Neural cell (in vitro differentiated cells): ENCODE data around the gene KIF5A. TPM values are rescaled to one million over a fixed set of nuclear protein-coding genes. Genes with fewer than 3 reads are reported as not detected.

Experiments used
- H2AFZ ChIP-seq: fragments of 200-600, 300-800 bp; sonication (generic), shearing (Covaris generic); 2 replicates; pipeline ENCODE4 v1.6.0; 2014; ENCODE audit warnings: low read depth, mild to moderate bottlenecking, antibody characterized with exemption, low read length, moderate library complexity
- H3F3A ChIP-seq: fragments of 200-600 bp; shearing (Covaris generic); 2 replicates; pipeline ENCODE4 v1.6.1; 2016; ENCODE audit warnings: mild to moderate bottlenecking, moderate library complexity, mixed read lengths, antibody characterized with exemption, low read length; ENCODE audit not compliant: insufficient read depth, poor library complexity, severe bottlenecking
- H3K27ac ChIP-seq: fragments of 200-600, 300-800 bp; sonication (generic), shearing (Covaris generic); 2 replicates; pipeline ENCODE4 v1.5.1; 2014; ENCODE audit warnings: mild to moderate bottlenecking, low read length, moderate library complexity
- H3K27me3 ChIP-seq: fragments of 300-800, 200-600 bp; sonication (generic), shearing (Covaris generic); 2 replicates; pipeline ENCODE4 v1.6.0; 2014; ENCODE audit warnings: mild to moderate bottlenecking, low read depth, low read length, moderate library complexity; ENCODE audit not compliant: insufficient read depth
- H3K36me3 ChIP-seq: fragments of 300-800, 200-600 bp; sonication (generic), shearing (Covaris generic); 2 replicates; pipeline ENCODE4 v1.5.1; 2014; ENCODE audit warnings: mild to moderate bottlenecking, antibody characterized with exemption, low read length, moderate library complexity; ENCODE audit not compliant: insufficient read depth
- H3K4me2 ChIP-seq: fragments of 300-800, 200-600 bp; sonication (generic), shearing (Covaris generic); 2 replicates; pipeline ENCODE4 v1.6.0; 2014; ENCODE audit warnings: mild to moderate bottlenecking, low read length
- H3K4me3 ChIP-seq: fragments of 300-800, 200-600 bp; sonication (generic), shearing (Covaris generic); 2 replicates; pipeline ENCODE4 v1.5.1; 2014; ENCODE audit warnings: mild to moderate bottlenecking, low read length, moderate library complexity
- H3K79me2 ChIP-seq: fragments of 200-600 bp; shearing (Covaris generic); replicated peaks from 2 replicates; pipeline ENCODE4 v1.6.0; 2014; ENCODE audit warnings: mild to moderate bottlenecking, low read length, moderate library complexity; ENCODE audit not compliant: insufficient read depth
- H3K9ac ChIP-seq: fragments of 300-800, 200-600 bp; sonication (generic), shearing (Covaris generic); 2 replicates; pipeline ENCODE4 v1.6.1; 2016; ENCODE audit warnings: mild to moderate bottlenecking, low read length, mixed read lengths
- H3K9me2 ChIP-seq: fragments of 200-600 bp; shearing (Covaris generic); 2 replicates; pipeline ENCODE4 v1.6.1; 2016; ENCODE audit warnings: mild to moderate bottlenecking, low read length, mixed read lengths; ENCODE audit not compliant: insufficient read depth
- H3K9me3 ChIP-seq: fragments of 200-600, 300-800 bp; sonication (generic), shearing (Covaris generic); 2 replicates; pipeline ENCODE4 v1.6.1; 2016; ENCODE audit warnings: mild to moderate bottlenecking, mixed run types, low read length, moderate library complexity, mixed read lengths
- H4K20me1 ChIP-seq: fragments of 200-600 bp; shearing (Covaris generic); 2 replicates; pipeline ENCODE4 v1.6.1; 2016; ENCODE audit warnings: mild to moderate bottlenecking, mixed run types; ENCODE audit not compliant: insufficient read depth
- EP300 ChIP-seq: fragments of 450-650 bp; conservative IDR thresholded peaks from 2 replicates; pipeline ENCODE4 v1.6.1; 2014; ENCODE audit warnings: antibody characterized with exemption, mild to moderate bottlenecking, moderate library complexity; ENCODE audit not compliant: poor library complexity, severe bottlenecking
- EZH2 ChIP-seq: fragments of 200-600, 300-800 bp; shearing (Covaris generic), sonication (generic); IDR thresholded peaks from 2 replicates; pipeline ENCODE4 v1.6.1; 2014; ENCODE audit warnings: antibody characterized with exemption, low read length, borderline replicate concordance, mild to moderate bottlenecking; ENCODE audit not compliant: insufficient read depth, poor library complexity, severe bottlenecking
- MXI1 ChIP-seq: fragments of 450-650 bp; conservative IDR thresholded peaks from 2 replicates; pipeline ENCODE4 v1.6.1; 2014; ENCODE audit warnings: antibody characterized with exemption, mild to moderate bottlenecking; ENCODE audit not compliant: poor library complexity, severe bottlenecking
- POLR2AphosphoS5 ChIP-seq: IDR thresholded peaks from 2 replicates; pipeline ENCODE4 v1.6.1; 2012
- RAD21 ChIP-seq: fragments of 450-650 bp; conservative IDR thresholded peaks from 2 replicates; pipeline ENCODE4 v1.6.1; 2014; ENCODE audit warnings: antibody characterized with exemption, mild to moderate bottlenecking, moderate library complexity
- SMC3 ChIP-seq: fragments of 450-650 bp; conservative IDR thresholded peaks from 2 replicates; pipeline ENCODE4 v1.6.1; 2014; ENCODE audit warnings: antibody characterized with exemption, mild to moderate bottlenecking, moderate library complexity; ENCODE audit not compliant: poor library complexity
- TAF1 ChIP-seq: IDR thresholded peaks from 2 replicates; pipeline ENCODE4 v1.6.1; 2012; ENCODE audit warnings: low read depth
- polyA plus RNA-seq: library from polyadenylated mRNA; depleted of rRNA; stranded (reverse); fragments of >200 nt; gene quantifications from 2 replicates; pipeline ENCODE4 v1.2.3, GENCODE V29; 2014
- TF ChIP-seq, protein P1 (sequence below): IDR thresholded peaks from 2 replicates; pipeline ENCODE4 v1.6.1; 2012; ENCODE audit warnings: borderline replicate concordance
- TF ChIP-seq, protein P2 (sequence below): fragments of 450-650 bp; IDR thresholded peaks from 2 replicates; pipeline ENCODE4 v1.5.1; 2014; ENCODE audit warnings: antibody characterized with exemption, mild to moderate bottlenecking, moderate library complexity; ENCODE audit not compliant: poor library complexity, severe bottlenecking

KIF5A gene
- polyA plus RNA-seq, 1 donor from 2014 or later: 58.8 TPM

DNA sequence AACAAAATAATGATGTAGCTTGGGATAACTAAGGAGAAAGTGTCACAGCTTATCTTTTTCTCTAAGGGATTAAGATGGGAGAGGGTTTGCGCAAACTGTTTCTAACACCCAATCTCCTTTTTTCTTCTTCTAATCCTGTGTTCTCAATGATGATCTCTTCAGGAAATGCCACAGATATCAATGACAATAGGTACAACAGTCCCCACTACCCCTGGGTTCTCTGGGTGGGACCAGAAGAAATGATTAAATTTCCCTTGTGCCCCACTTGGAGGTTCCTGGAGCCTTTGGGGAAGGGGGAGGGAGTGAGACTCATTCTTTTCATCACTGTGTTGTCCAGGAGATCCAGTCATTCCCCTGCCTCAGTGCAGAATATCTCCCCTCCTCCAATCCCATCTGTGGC is 32.6 kb downstream of the KIF5A start (continued):
- TF ChIP-seq, protein P1, sequence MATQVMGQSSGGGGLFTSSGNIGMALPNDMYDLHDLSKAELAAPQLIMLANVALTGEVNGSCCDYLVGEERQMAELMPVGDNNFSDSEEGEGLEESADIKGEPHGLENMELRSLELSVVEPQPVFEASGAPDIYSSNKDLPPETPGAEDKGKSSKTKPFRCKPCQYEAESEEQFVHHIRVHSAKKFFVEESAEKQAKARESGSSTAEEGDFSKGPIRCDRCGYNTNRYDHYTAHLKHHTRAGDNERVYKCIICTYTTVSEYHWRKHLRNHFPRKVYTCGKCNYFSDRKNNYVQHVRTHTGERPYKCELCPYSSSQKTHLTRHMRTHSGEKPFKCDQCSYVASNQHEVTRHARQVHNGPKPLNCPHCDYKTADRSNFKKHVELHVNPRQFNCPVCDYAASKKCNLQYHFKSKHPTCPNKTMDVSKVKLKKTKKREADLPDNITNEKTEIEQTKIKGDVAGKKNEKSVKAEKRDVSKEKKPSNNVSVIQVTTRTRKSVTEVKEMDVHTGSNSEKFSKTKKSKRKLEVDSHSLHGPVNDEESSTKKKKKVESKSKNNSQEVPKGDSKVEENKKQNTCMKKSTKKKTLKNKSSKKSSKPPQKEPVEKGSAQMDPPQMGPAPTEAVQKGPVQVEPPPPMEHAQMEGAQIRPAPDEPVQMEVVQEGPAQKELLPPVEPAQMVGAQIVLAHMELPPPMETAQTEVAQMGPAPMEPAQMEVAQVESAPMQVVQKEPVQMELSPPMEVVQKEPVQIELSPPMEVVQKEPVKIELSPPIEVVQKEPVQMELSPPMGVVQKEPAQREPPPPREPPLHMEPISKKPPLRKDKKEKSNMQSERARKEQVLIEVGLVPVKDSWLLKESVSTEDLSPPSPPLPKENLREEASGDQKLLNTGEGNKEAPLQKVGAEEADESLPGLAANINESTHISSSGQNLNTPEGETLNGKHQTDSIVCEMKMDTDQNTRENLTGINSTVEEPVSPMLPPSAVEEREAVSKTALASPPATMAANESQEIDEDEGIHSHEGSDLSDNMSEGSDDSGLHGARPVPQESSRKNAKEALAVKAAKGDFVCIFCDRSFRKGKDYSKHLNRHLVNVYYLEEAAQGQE: no peak
- TF ChIP-seq RAD21: no peak

DNA sequence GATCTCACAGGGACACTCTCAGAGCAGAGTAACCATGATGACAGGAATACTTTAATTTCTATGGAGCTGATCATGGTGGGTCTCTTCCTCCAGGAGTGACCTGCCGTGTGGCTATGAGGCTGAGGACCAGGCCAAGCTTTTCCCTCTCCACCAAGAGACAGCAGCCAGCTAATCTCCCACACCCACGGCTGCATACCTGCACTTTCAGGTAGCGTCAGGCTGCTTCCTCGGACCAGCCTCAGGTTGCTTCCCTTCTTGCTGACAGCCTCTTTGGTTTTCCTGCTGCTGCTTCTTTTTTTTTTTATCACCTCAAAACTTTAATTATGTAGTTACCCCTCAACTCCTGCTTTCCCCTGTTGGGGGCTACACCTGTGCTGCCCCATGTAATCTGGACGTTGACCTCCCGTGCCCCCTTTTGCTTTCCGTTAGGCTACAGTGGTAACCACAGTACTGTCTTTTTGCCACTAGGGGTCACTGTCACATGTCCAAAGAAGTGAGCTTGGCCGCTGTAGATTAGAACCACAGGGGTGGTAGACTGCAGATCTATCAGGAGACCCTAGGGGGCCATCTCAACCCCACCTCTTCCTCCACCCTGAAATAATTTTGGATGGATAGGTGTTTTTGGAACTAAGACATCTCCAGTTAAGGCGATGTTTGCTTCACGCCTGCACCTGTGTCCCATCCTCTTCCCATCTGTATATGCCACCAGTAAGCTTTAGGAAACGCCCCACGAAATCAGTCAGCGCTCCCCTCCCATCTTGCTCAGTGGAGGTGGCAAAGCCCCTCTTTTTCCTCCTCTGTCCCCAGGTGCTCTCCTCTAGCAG is 33.4 kb downstream of the KIF5A start:
- TF ChIP-seq EP300 (no peak), MXI1 (peak; percentile 14), EZH2 (no peak), RAD21 (peak; percentile 84), TAF1 (no peak), SMC3 (peak; percentile 81), POLR2AphosphoS5 (no peak)
- TF ChIP-seq, protein P1: no peak
- TF ChIP-seq, protein P2, sequence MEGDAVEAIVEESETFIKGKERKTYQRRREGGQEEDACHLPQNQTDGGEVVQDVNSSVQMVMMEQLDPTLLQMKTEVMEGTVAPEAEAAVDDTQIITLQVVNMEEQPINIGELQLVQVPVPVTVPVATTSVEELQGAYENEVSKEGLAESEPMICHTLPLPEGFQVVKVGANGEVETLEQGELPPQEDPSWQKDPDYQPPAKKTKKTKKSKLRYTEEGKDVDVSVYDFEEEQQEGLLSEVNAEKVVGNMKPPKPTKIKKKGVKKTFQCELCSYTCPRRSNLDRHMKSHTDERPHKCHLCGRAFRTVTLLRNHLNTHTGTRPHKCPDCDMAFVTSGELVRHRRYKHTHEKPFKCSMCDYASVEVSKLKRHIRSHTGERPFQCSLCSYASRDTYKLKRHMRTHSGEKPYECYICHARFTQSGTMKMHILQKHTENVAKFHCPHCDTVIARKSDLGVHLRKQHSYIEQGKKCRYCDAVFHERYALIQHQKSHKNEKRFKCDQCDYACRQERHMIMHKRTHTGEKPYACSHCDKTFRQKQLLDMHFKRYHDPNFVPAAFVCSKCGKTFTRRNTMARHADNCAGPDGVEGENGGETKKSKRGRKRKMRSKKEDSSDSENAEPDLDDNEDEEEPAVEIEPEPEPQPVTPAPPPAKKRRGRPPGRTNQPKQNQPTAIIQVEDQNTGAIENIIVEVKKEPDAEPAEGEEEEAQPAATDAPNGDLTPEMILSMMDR: peak; percentile 95
- no peak overlapping the region for H3K4me3 ChIP-seq
- no peak overlapping the region for H2AFZ ChIP-seq
- no peaks in the 10 kb centered on the region for H3F3A ChIP-seq
- no peak overlapping the region for H3K27ac ChIP-seq
- no peaks in the 10 kb centered on the region for H3K79me2 ChIP-seq
- no peak overlapping the region for H3K4me2 ChIP-seq
- no peaks in the 10 kb centered on the region for H3K27me3 ChIP-seq
- H3K9ac ChIP-seq: no peak overlapping the region
- H3K9me3 ChIP-seq: no peaks in the 10 kb centered on the region
- H3K36me3 ChIP-seq: peaks cover 14% of the 10 kb centered on the region
- H3K9me2 ChIP-seq: no peaks in the 10 kb centered on the region
- H4K20me1 ChIP-seq: no peaks in the 10 kb centered on the region
